Measurements from ENCODE around the gene KIAA1958.

KIAA1958 gene

DNA sequence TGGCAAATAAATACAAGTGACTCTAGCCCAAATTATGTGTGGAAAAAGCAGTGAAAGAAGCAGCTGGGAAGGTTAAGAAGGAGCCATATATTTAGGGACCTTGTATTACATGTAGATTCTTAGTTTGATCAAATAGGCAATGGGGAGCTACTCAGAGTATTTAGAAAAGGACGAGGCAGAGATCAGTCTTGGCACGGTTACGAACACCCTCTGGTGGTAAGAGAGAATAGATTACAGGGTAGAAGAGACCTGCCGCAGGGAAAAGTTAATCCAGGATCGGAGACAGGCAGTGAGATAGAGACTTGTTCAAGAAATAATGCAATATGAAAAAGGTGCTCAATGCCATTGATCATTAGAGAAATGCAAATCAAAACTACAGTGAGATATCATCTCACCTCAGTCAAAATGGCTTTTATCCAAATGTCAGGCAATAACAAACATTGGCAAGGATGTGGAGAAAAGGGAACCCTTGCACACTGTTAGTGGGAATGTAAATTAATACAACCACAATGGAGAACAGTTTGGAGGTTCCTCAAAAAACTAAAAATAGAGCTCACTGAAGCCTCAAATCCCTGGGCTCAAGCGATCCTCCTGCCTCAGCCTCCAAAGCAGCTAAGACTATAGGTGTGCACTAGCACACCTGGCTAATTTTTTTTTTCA lies 219.3 kb downstream of the KIAA1958 start:
- DNase-seq (ENCODE audit: low read depth in 2 of 2): peak; percentile 26 to 46
- TF ChIP-seq CTCF (IDR thresholded peaks at IDR 0.05; ENCODE audit: low read depth, low read length): peak; percentile 14
- H3K4me3 ChIP-seq (replicated peaks in 1 of 2; ENCODE audit: low read depth in 2 of 2, low read length in 2 of 2): no peak overlapping the region

GRCh38 chr9:112711050-112711689 lies 224.5 kb downstream of the KIAA1958 start:
- DNase-seq (ENCODE audit: low read depth in 2 of 2): peak; percentile 64 to 69
- H3K4me3 ChIP-seq (replicated peaks in 1 of 2; ENCODE audit: low read depth in 2 of 2, low read length in 2 of 2): no peak overlapping the region
- peak; percentile 69 for TF ChIP-seq CTCF (IDR thresholded peaks at IDR 0.05; ENCODE audit: low read depth, low read length)

DNA sequence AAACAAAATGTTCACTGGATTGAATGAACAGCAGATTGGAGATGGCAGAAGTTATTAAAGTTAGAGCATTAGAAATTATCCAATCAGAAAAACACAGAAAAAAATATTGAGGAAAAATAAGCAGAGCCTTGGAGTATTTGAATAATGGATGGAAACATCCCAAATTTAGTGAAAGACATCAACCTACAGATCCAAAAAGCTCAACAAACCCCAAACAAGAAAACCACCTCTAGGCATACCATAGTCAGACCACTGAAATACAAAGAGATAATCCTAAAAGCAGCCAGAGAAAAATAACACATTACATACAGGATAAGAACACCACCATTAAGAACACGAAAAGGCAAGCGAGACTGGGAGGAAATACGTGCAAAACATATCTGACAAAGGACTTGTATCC lies 226.1 kb downstream of the KIAA1958 start:
- TF ChIP-seq CTCF (IDR thresholded peaks at IDR 0.05; ENCODE audit: low read depth, low read length): no peak
- H3K4me3 ChIP-seq (replicated peaks in 1 of 2; ENCODE audit: low read depth in 2 of 2, low read length in 2 of 2): no peak overlapping the region
- DNase-seq (ENCODE audit: low read depth in 2 of 2): no peak

DNA sequence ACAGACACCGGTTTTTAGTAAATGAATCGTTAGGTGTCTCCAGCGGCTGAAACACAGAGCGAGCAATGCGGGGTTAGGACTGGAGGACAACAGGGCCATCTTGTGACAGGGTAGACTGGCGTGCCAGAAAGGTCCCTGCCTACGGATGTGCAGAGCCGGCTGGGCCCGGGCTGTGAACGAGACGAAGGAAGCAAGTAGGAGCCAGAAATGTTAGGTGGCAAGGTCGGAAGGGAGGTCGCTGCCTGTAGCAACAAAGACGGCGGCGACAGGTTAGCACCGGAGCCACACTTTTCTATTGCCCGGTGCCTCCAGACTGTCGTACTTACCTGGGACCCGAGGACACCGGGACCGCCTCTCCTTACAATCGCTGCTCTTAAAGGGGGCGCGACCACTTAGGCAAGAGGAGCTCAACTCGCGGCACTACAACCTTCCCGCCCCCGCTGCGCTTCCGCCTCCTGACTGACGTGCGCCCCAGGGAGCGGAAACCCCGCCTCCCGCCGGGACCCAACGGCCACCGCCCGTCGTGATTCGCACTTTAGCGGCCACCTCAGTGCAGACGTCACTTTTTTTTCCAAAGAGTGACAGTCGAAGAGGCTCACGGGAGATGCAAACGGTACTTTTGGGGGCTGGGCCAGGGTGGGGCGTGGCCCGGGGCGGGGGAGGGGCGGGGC lies 231.2 kb downstream of the KIAA1958 start, which contains the start of gene INIP:
Gene INIP, minus strand, starts transcription at position 457 of the 671 bp plus-strand sequence. CDS start 1,632 bp downstream, outside the sequence.
- peak within 1 kb of the TSS; percentile 85 to 94 for H3K4me3 ChIP-seq (replicated peaks in 1 of 2; ENCODE audit: low read depth in 2 of 2, low read length in 2 of 2)
- peak; percentile 96 to 97 for DNase-seq (ENCODE audit: low read depth in 2 of 2)
- no peak for TF ChIP-seq CTCF (IDR thresholded peaks at IDR 0.05; ENCODE audit: low read depth, low read length)
